ENCODE results near the gene ZNF660. TPM values are rescaled to one million over a fixed set of nuclear protein-coding genes. Genes with fewer than 3 reads are reported as not detected.

The ZNF660 gene
- total RNA-seq, 1 donor from 2014 or later, result 5.5 TPM

DNA sequence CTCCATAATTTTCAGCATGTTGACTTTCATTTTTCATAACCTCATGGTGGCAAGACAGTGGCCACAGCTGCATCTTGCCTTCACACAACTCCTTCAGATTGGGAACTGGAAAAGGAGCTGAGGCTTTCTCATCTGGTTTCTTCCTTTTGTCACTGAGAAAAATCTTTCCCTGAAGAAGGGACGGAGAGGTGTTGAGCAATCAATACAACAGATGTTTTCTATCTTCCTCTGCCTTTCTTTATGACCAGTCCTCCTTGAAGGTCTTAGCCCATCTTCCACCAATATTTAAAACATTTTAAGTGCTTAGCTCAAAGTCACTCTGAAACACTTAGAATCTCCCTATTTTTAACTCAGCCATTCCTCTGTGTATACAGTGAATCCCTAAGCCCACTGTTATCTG lies 11.9 kb downstream of the ZNF660 start:
- Histone ChIP-seq H2AFZ (ENCODE audit: low read depth, low read length) (no peak overlapping the region), H3K9ac (ENCODE audit: low read length) (no peak overlapping the region), H3K27ac (ENCODE audit: low read depth, low read length) (no peak overlapping the region), H3K9me3 (ENCODE audit: insufficient read depth, low read depth, low read length) (peaks cover 46% of the 10 kb centered on the region), H4K20me1 (ENCODE audit: insufficient read depth, low read length) (no peaks in the 10 kb centered on the region), H3K4me1 (ENCODE audit: insufficient read depth, low read length) (no peaks in the 10 kb centered on the region), H3K27me3 (ENCODE audit: insufficient read depth, low read length) (no peaks in the 10 kb centered on the region), H3K4me3 (ENCODE audit: insufficient read depth, low read depth, low read length) (no peak overlapping the region), H3K79me2 (ENCODE audit: insufficient read depth, low read length) (no peaks in the 10 kb centered on the region), H3K4me2 (ENCODE audit: low read length) (no peak overlapping the region), H3K36me3 (ENCODE audit: insufficient read depth, low read length) (peaks cover 7% of the 10 kb centered on the region)
- DNase-seq (ENCODE audit: low read depth), result no peak
- Mint-ChIP-seq H3K4me1 (ENCODE audit: low read depth, unreplicated experiment) (no peaks in the 10 kb centered on the region), H3K27ac (ENCODE audit: unreplicated experiment) (no peak overlapping the region), H3K9me3 (ENCODE audit: unreplicated experiment) (peaks cover 30% of the 10 kb centered on the region), H3K36me3 (ENCODE audit: low read depth, unreplicated experiment) (peaks cover 44% of the 10 kb centered on the region), H3K4me3 (ENCODE audit: unreplicated experiment) (no peak overlapping the region), H3K27me3 (ENCODE audit: low read depth, unreplicated experiment) (no peaks in the 10 kb centered on the region)
- no peak for TF ChIP-seq EZH2 (IDR thresholded peaks at IDR 0.05; ENCODE audit: insufficient read depth, low read length)
- TF ChIP-seq, protein P1, sequence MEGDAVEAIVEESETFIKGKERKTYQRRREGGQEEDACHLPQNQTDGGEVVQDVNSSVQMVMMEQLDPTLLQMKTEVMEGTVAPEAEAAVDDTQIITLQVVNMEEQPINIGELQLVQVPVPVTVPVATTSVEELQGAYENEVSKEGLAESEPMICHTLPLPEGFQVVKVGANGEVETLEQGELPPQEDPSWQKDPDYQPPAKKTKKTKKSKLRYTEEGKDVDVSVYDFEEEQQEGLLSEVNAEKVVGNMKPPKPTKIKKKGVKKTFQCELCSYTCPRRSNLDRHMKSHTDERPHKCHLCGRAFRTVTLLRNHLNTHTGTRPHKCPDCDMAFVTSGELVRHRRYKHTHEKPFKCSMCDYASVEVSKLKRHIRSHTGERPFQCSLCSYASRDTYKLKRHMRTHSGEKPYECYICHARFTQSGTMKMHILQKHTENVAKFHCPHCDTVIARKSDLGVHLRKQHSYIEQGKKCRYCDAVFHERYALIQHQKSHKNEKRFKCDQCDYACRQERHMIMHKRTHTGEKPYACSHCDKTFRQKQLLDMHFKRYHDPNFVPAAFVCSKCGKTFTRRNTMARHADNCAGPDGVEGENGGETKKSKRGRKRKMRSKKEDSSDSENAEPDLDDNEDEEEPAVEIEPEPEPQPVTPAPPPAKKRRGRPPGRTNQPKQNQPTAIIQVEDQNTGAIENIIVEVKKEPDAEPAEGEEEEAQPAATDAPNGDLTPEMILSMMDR (IDR thresholded peaks at IDR 0.05; ENCODE audit: insufficient read depth, low read depth, low read length), result no peak
- no peak for FAIRE-seq

DNA sequence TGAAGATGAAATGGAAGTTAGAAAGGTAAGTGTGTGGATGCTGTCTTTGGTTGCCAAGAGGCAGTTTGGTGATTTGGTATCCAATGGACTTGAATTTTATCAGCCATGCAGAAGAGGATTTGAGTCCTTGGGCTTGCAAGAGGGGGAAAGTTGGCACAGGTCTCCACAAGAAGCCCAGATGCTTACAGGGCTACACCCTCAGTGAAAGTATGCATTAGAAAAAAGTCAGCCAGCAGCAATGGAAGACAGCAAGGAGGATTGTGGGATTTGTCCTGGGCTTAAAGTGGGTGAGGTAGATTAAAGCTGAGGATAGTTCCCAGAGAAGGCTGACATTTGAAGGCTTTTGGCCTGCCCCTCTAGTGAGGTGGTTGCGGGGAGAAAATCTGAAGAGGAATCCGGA lies 17.0 kb downstream of the ZNF660 start:
- H3K4me1 ChIP-seq (ENCODE audit: insufficient read depth, low read length), result no peaks in the 10 kb centered on the region
- H3K27me3 ChIP-seq (ENCODE audit: insufficient read depth, low read length), result no peaks in the 10 kb centered on the region
- no peak for FAIRE-seq
- no peaks in the 10 kb centered on the region for H4K20me1 ChIP-seq (ENCODE audit: insufficient read depth, low read length)
- no peaks in the 10 kb centered on the region for H3K27me3 Mint-ChIP-seq (ENCODE audit: low read depth, unreplicated experiment)
- H3K9me3 Mint-ChIP-seq (ENCODE audit: unreplicated experiment), result no peaks in the 10 kb centered on the region
- TF ChIP-seq EZH2 (IDR thresholded peaks at IDR 0.05; ENCODE audit: insufficient read depth, low read length), result no peak
- H3K27ac Mint-ChIP-seq (ENCODE audit: unreplicated experiment), result no peak overlapping the region
- H3K36me3 ChIP-seq (ENCODE audit: insufficient read depth, low read length), result no peaks in the 10 kb centered on the region
- peaks cover 14% of the 10 kb centered on the region for H3K36me3 Mint-ChIP-seq (ENCODE audit: low read depth, unreplicated experiment)
- no peak overlapping the region for H3K9ac ChIP-seq (ENCODE audit: low read length)
- H3K79me2 ChIP-seq (ENCODE audit: insufficient read depth, low read length), result no peaks in the 10 kb centered on the region
- no peak overlapping the region for H3K27ac ChIP-seq (ENCODE audit: low read depth, low read length)
- no peak overlapping the region for H2AFZ ChIP-seq (ENCODE audit: low read depth, low read length)
- no peak overlapping the region for H3K4me3 ChIP-seq (ENCODE audit: insufficient read depth, low read depth, low read length)
- no peaks in the 10 kb centered on the region for H3K4me1 Mint-ChIP-seq (ENCODE audit: low read depth, unreplicated experiment)
- no peak for DNase-seq (ENCODE audit: low read depth)
- peaks cover 18% of the 10 kb centered on the region for H3K9me3 ChIP-seq (ENCODE audit: insufficient read depth, low read depth, low read length)
- H3K4me2 ChIP-seq (ENCODE audit: low read length), result no peak overlapping the region
- no peak overlapping the region for H3K4me3 Mint-ChIP-seq (ENCODE audit: unreplicated experiment)

DNA sequence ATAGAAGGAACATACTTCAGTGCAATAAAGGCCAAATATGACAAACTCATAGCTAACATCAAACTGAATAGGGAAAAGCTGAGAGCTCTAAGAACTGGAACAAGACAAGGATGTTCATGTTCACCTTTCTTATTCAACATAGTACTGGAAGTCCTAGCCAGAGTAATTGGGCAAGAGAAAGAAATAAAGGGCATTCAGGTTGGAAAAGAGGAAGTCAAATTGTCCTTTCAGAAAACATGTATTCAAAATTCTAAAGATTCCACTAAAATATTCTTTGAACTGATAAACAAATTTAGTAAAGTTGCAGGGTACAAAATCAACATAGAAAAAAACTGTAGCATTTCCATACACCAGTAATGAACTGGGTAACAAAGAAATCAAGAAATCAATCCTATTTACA lies 27.9 kb downstream of the ZNF660 start:
- no peaks in the 10 kb centered on the region for H3K79me2 ChIP-seq (ENCODE audit: insufficient read depth, low read length)
- DNase-seq (ENCODE audit: low read depth) (no peak), FAIRE-seq (no peak)
- H3K27me3 ChIP-seq (ENCODE audit: insufficient read depth, low read length), result no peaks in the 10 kb centered on the region
- no peak overlapping the region for H3K27ac ChIP-seq (ENCODE audit: low read depth, low read length)
- no peak for TF ChIP-seq EZH2 (IDR thresholded peaks at IDR 0.05; ENCODE audit: insufficient read depth, low read length)
- H4K20me1 ChIP-seq (ENCODE audit: insufficient read depth, low read length), result no peaks in the 10 kb centered on the region
- no peak overlapping the region for H3K4me3 ChIP-seq (ENCODE audit: insufficient read depth, low read depth, low read length)
- no peak overlapping the region for H2AFZ ChIP-seq (ENCODE audit: low read depth, low read length)
- H3K27me3 Mint-ChIP-seq (ENCODE audit: low read depth, unreplicated experiment), result no peaks in the 10 kb centered on the region
- no peak overlapping the region for H3K4me3 Mint-ChIP-seq (ENCODE audit: unreplicated experiment)
- H3K36me3 Mint-ChIP-seq (ENCODE audit: low read depth, unreplicated experiment), result peaks cover 3% of the 10 kb centered on the region
- H3K9me3 ChIP-seq (ENCODE audit: insufficient read depth, low read depth, low read length), result no peaks in the 10 kb centered on the region
- H3K4me1 ChIP-seq (ENCODE audit: insufficient read depth, low read length), result no peaks in the 10 kb centered on the region
- no peaks in the 10 kb centered on the region for H3K36me3 ChIP-seq (ENCODE audit: insufficient read depth, low read length)
- peaks cover 2% of the 10 kb centered on the region for H3K9me3 Mint-ChIP-seq (ENCODE audit: unreplicated experiment)
- no peak overlapping the region for H3K9ac ChIP-seq (ENCODE audit: low read length)
- H3K4me2 ChIP-seq (ENCODE audit: low read length), result no peak overlapping the region
- no peaks in the 10 kb centered on the region for H3K4me1 Mint-ChIP-seq (ENCODE audit: low read depth, unreplicated experiment)
- H3K27ac Mint-ChIP-seq (ENCODE audit: unreplicated experiment), result no peak overlapping the region

Data from astrocyte (in vitro differentiated cells and primary cell).